ENCODE measurements around the gene GP1BB.
A peak's percentile ranks its signal among the peaks of the same experiment; 100 is the strongest.
"Not testable (repeated sequence)": the region's sequence is repeated elsewhere in the genome, so short reads cannot be mapped to it uniquely, and the experiment has no call there.

Gene GP1BB

DNA sequence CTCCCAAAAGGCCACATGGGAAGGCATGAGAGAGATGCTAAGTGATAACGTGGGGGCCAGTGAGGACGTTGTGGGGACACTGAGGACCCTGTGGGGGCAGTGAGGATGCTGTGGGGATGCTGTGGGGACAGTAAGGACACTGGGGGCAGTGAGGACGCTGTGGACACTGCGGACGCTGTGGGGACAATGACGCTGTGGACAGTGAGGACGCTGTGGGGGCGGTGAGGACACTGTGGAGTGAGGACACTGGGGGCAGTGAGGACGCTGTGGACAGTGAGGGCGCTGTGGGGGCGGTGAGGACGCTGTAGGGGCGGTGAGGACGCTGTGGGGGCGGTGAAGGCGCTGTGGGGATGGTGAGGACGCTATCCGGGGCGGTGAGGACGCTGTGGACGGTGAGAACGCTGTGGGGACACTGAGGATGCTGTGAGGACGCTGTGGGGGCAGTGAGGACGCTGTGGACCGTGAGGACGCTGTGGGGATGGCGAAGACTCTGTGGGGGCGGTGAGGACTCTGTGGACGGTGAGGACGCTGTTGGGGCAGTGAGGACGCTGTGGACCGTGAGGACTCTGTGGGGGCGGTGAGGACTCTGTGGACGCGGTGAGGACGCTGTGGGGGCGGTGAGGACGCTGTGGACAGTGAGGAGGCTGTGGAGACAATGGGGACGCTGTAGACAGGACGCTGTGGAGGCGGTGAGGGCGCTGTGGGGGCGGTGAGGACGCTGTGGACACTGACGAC, 1.8 kb downstream of the GP1BB start:
- DNase-seq (ENCODE audit: low read depth in 1 of 2, low spot score in 1 of 2) = no peak

DNA sequence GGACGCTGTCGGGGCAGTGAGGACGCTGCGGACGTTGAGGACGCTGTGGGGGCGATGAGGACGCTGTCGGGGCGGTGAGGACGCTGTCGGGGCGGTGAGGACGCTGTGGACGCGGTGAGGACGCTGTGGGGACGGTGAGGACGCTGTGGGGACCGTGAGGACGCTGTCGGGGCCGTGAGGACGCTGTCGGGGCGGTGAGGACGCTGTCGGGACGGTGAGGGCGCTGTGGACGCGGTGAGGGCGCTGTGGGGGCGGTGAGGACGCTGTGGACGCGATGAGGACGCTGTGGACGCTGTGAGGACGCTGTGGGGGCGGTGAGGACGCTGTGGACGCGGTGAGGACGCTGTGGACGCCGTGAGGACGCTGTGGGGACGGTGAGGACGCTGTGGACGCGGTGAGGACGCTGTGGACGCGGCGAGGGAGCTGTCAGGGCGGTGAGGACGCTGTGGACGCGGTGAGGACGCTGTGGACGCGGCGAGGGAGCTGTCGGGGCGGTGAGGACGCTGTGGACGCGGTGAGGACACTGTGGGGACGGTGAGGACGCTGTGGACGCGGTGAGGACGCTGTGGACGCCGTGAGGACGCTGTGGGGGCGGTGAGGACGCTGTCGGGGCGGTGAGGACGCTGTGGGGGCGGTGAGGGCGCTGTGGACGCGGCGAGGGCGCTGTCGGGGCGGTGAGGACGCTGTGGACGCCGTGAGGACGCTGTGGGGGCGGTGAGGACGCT, 2.9 kb downstream of the GP1BB start:
- DNase-seq (ENCODE audit: low read depth in 1 of 2, low spot score in 1 of 2) = not testable (repeated sequence)

DNA sequence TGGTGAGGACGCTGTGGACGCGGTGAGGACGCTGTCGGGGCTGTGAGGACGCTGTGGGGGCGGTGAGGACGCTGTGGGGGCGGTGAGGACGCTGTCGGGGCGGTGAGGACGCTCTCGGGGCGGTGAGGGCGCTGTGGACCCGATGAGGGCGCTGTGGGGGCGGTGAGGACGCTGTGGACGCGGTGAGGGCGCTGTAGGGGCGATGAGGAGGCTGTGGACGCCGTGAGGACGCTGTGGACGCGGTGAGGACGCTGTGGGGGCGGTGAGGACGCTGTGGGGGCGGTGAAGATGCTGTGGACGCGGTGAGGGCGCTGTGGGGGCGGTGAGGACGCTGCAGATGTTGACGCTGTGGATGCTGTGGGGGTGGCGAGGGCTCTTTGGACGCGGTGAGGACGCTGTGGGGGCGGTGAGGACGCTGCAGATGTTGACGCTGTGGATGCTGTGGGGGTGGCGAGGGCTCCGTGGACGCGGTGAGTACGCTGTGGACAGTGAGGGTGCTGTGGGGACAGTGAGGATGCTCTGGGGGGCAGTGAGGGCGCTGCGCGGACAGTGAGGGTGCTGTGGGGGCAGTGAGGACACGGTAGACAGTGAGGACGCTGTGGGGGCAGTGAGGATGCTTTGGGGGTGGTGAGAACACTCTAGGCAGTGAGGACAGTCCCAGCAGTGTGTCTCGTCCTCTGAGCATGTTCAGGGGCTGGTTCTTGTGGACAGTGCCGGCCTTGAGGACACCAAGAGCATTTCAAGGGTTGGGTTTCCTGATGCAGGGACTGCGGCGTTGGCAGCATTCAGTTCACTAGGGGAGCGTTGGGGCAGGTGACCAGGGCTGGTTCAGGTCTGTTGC, 4.2 kb downstream of the GP1BB start:
- no peak for DNase-seq (ENCODE audit: low read depth in 1 of 2, low spot score in 1 of 2)

DNA sequence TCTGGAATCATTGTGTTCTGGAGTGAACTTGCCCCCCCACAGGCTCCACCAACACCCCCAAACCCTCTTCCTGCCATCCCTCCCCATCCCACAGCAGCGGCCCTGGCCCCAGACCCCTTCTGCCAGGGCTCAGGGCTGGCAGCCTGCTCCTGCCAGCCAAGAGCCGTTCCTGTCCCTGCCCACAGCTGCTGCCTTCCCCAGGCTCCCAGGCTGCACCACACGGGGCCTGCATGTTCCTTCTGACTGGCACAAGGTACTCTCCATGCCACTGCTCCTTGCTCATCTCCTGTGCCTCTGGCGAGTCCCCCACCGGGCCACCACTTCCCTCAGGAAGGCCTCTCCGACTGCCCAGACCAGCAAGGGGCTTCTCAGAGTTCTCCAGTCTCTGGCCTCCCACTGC, 4.9 kb downstream of the GP1BB start:
- DNase-seq (ENCODE audit: low read depth in 1 of 2, low spot score in 1 of 2) = no peak

DNA sequence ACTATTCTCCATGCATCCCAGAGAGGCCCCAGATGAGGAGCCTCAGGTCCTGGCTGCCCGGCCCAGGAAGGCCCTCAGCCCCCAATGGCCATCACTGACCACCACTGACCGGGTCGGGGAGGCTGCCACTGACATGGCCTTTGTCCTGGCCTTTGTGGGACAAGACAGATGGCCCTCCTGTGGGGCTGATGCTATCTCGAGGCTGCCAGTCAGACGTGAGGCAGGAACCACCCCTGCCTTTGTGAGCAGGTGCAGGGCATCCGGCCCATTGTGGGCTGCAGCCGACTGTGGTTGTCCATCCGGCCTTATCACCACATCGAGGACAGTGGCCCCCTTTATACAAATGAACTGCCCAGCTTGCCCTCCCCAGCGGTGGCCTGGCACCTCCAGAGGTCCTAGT, 5.5 kb downstream of the GP1BB start:
- DNase-seq (ENCODE audit: low read depth in 1 of 2, low spot score in 1 of 2) = no peak

DNA sequence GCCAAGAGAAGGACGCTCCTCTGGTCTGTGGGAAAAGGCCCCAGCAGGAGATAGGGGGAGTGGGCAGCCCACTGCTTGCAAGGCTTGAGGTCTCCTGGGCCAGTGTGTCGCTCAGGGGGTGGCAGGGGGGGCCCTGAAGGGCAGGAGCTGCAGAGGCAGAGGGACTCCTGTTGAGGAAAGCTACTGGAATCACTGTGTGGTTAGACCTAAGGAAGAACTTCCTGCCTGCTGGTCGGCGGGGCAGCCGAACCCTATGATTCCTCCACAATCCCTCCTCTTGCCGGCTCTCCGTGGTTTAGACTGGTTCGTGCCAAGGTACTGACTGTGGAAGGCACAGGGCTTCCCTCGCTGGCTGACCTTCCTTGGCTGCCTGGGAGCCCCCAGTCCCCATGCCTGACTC, 6.2 kb downstream of the GP1BB start:
- no peak for DNase-seq (ENCODE audit: low read depth in 1 of 2, low spot score in 1 of 2)

DNA sequence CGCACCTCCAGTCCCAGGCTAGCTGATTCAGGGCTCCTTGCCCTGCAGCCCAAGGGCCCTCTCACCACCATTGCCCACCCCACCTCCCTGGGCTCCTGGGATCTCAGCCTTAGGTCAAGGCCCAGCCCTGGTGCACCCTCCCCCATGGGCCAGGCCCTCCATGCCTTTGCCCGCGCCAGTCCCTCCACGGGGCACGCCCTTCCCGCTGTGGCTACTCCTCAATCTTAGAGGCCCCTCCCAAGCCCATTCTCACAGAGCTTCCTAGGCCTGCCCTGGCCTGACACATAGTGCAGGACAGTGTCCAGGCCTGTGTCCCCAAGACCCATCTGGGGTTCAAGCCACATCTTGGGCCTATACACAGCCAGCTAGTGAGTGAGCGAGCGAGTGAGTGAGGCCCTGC, 6.9 kb downstream of the GP1BB start:
- no peak for DNase-seq (ENCODE audit: low read depth in 1 of 2, low spot score in 1 of 2)

DNA sequence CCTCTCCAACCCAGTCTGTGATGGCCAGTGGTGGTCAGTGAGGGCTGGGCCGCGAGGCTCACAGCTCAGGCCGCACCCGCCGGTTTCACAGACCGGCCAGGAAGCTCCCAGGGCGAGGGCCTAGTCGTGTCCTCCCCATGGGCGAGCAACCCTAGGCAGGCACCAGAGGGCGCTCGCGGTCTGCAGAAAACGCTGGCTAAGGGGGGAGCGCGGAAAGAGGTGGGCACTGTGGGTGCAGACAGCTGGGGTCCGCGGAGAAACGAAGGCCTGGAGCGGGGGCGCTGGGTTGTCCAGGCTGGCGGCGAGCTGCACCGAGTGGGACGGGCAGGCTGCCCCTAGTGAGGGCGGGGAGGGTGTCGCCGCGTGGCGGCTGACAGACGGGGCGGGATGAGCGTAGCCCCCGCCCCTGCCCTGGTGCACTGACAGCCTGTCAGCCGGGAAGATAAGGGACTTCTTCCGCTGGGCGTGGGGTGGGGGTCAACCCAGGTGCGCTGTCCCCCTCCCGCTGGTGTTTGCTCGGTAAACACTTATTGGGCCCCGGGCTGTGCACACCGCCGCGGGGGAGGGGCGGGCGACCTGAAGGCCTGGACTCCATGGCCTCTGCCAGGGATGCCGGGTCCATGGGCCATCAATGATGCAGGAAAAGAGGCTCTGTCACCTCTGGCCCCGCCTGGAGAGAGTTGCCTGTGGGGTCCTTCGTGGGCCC, 7.5 kb downstream of the GP1BB start:
- peak; percentile 67 to 82 for DNase-seq (ENCODE audit: low read depth in 1 of 2, low spot score in 1 of 2)

DNA sequence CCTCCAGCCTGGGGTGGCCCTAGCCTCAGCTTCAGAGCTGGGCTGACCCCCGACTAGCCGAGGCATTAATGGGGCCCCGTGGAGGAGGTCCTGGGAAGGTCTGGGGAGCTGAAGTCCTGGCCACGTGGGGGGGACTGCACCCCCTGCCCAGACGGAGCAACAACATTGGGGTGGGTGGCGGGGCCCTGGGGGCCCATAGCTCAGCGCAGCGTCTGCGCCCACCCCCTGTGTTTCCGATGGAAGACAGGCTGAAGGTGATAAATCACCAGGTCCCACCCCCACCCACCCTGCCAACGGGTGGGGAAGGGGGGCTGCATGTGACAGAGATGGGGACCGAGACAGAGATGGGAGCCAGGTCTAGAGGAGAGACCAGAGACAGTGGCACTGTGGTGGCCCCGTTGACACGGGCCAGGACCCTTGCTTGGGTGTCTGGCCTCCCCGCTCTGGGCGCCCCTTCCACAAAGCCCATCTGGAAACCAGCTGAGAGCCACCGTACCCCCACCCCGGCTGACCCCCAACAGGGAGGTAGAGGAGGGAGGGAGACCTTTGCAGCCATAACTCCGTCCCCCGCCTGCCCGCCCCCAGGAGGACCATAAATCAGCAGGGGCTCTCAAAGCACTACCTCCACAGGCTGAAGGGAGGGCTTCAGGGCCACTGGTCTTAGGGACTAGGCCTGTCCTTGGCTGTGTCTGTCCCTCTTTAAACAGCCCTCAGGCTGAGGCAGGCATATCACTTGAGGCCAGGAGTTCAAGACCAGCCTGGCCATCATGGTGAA, 8.2 kb downstream of the GP1BB start:
- DNase-seq (ENCODE audit: low read depth in 1 of 2, low spot score in 1 of 2) = no peak

- no peak for DNase-seq (ENCODE audit: low read depth in 1 of 2, low spot score in 1 of 2)
Observed at GRCh38 chr22:19732403-19733113, 9.2 kb downstream of the GP1BB start.

- no peak for DNase-seq (ENCODE audit: low read depth in 1 of 2, low spot score in 1 of 2)
Observed at GRCh38 chr22:19733755-19734154, 10.4 kb downstream of the GP1BB start.

DNA sequence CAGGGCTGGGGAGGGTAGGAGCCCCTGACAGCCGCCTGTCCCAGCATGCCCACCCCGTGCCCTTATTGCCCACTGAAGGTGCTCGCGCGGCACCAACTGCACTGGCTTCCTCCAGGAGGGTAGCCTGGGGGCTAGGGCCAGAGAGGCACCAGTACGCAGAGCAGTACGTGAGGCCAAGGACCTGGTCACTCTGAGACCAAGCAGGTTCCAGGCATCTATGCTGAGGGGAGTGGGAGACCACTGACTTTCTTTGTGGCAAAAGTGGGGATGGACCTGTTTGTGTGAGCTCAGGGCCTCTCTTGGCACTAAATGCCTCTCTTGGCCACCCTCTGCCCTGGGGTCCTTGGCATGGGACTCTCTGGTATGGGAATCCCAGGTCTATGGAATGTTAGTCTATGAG, 10.8 kb downstream of the GP1BB start:
- DNase-seq (ENCODE audit: low read depth in 1 of 2, low spot score in 1 of 2) = no peak

DNA sequence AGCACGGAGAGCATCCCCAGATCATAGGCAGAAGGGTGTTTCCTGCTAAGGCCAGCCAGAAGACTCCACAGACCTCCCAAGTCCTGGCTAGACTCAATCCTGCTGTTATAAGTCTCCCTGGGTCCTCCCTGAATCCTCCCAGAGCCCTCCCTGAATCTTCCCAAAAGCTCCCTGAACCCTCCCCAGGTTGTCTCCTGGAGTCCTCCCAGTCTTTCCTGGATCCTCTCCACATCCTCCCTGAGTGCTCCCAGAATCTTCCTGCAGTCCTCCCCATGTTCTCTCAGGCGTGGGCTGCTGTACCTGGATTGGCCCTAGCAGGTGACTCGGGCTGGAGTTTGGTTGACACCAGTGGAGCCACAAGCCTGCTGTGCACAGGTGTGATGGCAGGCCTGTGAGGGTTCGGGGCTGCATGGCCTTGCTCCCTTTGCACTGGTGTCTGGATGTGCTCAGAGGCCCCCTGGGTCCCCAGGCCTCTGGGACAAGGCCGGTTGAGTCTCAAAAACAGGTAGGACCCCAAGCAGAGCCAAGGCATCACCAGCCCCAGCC, 11.6 kb downstream of the GP1BB start:
- DNase-seq (ENCODE audit: low read depth in 1 of 2, low spot score in 1 of 2) = no peak

- no peak for DNase-seq (ENCODE audit: low read depth in 1 of 2, low spot score in 1 of 2)
Observed at GRCh38 chr22:19735665-19736510, 12.5 kb downstream of the GP1BB start.

DNA sequence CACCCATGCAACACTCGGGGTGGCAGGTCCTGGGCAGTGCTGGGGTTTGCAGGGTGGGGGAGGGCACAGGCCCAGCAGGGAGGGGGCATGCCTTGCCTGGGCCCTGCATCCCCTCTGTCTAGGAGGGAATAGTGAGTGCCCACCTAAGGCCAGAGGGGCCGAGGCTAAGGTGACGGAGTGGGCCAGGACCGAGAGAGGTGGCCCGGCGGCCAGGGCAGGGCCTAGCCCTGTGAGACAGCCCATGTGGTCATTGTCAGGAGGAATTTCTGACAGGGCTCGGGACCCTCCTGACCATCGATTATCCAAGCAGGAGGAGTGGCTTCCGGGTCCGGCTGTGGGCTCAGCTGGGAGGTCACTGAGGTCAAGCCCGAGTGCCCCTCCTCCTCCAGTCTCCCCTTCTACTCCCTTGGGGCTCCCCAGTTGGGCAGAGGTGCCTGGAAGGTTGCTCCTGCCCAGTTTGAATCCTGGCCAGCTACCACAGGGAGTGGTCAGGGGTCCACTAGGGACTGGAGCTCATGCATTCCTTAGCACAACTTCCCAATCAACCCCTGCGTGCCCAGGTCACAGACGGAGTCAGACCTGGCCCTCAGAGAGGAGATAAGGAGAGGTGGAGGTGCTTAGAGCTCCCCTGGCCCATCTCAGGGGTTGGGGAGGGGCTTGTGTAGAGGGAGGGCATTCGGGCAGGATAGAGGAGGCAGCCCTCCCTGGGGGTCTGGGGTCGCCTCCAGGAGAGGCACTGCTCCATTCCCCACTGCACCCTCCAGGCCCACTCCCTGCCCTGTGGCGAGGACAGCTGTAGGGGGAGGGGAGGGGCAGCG, 14.7 kb downstream of the GP1BB start:
- DNase-seq (ENCODE audit: low read depth in 1 of 2, low spot score in 1 of 2) = no peak

DNA sequence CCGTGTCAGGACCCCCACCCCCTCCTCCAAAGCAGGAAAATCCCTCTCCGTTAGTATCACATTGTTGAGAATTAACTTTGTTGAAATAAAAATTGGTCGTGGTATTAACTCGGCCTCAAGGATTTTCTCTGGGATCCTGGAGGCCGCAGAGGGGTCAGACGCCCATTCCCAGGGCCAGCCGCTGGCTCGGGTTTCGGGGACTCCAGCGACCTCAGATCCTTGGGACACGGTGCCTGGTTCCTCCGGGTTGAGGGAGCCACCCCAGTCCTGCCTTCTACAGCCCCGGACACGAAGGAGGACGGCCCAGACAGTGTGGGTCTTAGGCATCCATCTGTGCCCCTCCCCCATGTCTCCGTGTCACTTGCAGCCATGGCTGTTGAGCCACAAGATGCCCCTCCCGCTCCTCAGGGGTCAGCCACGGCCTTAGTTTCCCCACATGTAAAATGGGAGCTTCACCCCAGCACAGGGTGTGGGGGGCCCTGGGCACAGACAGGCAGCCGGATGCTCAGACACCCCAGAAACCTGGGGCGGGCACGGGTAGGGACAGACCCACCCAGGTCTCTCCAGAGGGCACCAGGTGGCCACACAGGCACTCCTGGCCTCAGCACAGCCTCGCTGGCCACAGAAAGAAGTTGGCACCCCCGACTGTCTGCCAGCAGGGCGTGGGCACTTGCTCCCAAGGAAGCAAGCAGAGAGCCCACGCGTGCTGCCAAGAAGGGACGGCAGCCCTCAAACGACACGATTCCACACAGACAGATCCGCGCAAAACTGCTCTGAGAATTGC, 15.5 kb downstream of the GP1BB start:
- DNase-seq (ENCODE audit: low read depth in 1 of 2, low spot score in 1 of 2) = no peak

GRCh38 chr22:19739448-19739895, 16.1 kb downstream of the GP1BB start:
- no peak for DNase-seq (ENCODE audit: low read depth in 1 of 2, low spot score in 1 of 2)

Data from stimulated activated CD4-positive, alpha-beta T cell treated with anti-CD3 and anti-CD28 coated beads, Interleukin-15, amount 100 ng/mL, for 1 hour (primary cell).